ENCODE measurements around the gene SPINK1.

DNA sequence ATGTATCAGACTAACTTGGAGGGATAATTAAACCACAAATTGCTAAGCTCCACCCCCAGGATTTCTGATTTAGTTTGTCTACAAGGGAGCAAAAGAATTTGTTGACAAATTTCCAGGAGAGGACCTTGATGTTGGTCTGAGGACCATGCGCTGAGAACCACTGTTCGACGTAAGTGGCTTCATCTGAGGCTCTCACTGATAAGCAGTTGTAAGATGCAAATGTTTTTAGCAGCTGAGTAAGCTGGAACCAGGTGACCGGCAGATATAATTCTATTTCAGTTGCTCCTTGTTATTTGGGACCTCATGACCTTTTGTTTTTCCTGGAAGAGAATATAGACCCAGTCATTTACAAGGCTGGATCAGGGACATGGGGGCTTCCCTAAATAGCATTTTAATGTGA is 14.1 kb upstream of the SPINK1 start:
- TF ChIP-seq, protein P1, sequence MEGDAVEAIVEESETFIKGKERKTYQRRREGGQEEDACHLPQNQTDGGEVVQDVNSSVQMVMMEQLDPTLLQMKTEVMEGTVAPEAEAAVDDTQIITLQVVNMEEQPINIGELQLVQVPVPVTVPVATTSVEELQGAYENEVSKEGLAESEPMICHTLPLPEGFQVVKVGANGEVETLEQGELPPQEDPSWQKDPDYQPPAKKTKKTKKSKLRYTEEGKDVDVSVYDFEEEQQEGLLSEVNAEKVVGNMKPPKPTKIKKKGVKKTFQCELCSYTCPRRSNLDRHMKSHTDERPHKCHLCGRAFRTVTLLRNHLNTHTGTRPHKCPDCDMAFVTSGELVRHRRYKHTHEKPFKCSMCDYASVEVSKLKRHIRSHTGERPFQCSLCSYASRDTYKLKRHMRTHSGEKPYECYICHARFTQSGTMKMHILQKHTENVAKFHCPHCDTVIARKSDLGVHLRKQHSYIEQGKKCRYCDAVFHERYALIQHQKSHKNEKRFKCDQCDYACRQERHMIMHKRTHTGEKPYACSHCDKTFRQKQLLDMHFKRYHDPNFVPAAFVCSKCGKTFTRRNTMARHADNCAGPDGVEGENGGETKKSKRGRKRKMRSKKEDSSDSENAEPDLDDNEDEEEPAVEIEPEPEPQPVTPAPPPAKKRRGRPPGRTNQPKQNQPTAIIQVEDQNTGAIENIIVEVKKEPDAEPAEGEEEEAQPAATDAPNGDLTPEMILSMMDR (IDR thresholded peaks at IDR 0.05), result no peak
- no peak for TF ChIP-seq POLR2A (IDR thresholded peaks at IDR 0.05)
